ENCODE measurements around the gene SLC7A6.
A peak's percentile ranks its signal among the peaks of the same experiment; 100 is the strongest.

The SLC7A6 gene

DNA sequence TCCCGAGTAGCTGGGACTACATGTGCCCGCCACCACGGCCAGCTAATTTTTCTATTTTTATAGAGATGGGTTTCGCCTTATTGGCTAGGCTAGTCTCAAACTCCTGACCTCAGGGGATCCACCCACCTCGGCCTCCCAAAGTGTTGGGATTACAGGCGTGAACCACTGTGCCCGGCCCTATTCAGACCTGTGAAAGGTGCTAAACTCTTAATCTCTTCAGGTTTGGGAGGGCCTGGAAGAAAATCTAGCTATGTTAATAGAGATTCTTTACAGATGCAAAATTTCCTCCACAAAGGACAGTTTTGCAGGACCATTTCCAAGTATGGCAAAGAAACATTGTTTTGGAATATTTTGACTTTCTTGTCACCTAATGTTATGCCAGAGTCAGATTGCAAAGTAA, 22.2 kb upstream of the SLC7A6 start:
- Histone ChIP-seq H3K4me2 (ENCODE audit: low read length) (no peak overlapping the region), H3K9me3 (ENCODE audit: low read length) (no peaks in the 10 kb centered on the region), H3K4me3 (ENCODE audit: low read depth, low read length, poor library complexity, severe bottlenecking) (no peak overlapping the region), H3K9me2 (ENCODE audit: low read depth, low read length) (no peaks in the 10 kb centered on the region), H4K20me1 (ENCODE audit: insufficient read depth, low read length) (no peaks in the 10 kb centered on the region), H3K36me3 (ENCODE audit: insufficient read depth, low read length) (no peaks in the 10 kb centered on the region), H3K79me2 (ENCODE audit: insufficient read depth, low read length) (no peaks in the 10 kb centered on the region), H3K4me1 (ENCODE audit: insufficient read depth, low read length, severe bottlenecking) (peaks cover 34% of the 10 kb centered on the region), H3K9ac (ENCODE audit: low read length) (no peak overlapping the region), H3K27me3 (ENCODE audit: insufficient read depth, low read length) (no peaks in the 10 kb centered on the region), H3K27ac (ENCODE audit: low read depth, low read length, poor library complexity, severe bottlenecking) (no peak overlapping the region), H2AFZ (ENCODE audit: low read length) (no peak overlapping the region), H3F3A (ENCODE audit: insufficient read depth, low read length) (no peaks in the 10 kb centered on the region)
- no peak for TF ChIP-seq EZH2 (IDR thresholded peaks at IDR 0.05; ENCODE audit: borderline replicate concordance, low read length)
- TF ChIP-seq CTCF (IDR thresholded peaks at IDR 0.05; ENCODE audit: low read length): no peak

GRCh38 chr16:68242926-68243858, 21.1 kb upstream of the SLC7A6 start:
- H3K4me2 ChIP-seq (ENCODE audit: low read length): no peak overlapping the region
- no peak overlapping the region for H3K9ac ChIP-seq (ENCODE audit: low read length)
- H4K20me1 ChIP-seq (ENCODE audit: insufficient read depth, low read length): no peaks in the 10 kb centered on the region
- H3K79me2 ChIP-seq (ENCODE audit: insufficient read depth, low read length): no peaks in the 10 kb centered on the region
- H3K27me3 ChIP-seq (ENCODE audit: insufficient read depth, low read length): no peaks in the 10 kb centered on the region
- peaks cover 40% of the 10 kb centered on the region for H3K4me1 ChIP-seq (ENCODE audit: insufficient read depth, low read length, severe bottlenecking)
- no peaks in the 10 kb centered on the region for H3K9me3 ChIP-seq (ENCODE audit: low read length)
- no peaks in the 10 kb centered on the region for H3F3A ChIP-seq (ENCODE audit: insufficient read depth, low read length)
- no peaks in the 10 kb centered on the region; the same call in 1 of the 2 replicates for H3K36me3 ChIP-seq (ENCODE audit: insufficient read depth, low read length)
- H2AFZ ChIP-seq (ENCODE audit: low read length): no peak overlapping the region
- no peak overlapping the region for H3K4me3 ChIP-seq (ENCODE audit: low read depth, low read length, poor library complexity, severe bottlenecking)
- no peaks in the 10 kb centered on the region for H3K9me2 ChIP-seq (ENCODE audit: low read depth, low read length)
- no peak overlapping the region for H3K27ac ChIP-seq (ENCODE audit: low read depth, low read length, poor library complexity, severe bottlenecking)
- TF ChIP-seq CTCF (IDR thresholded peaks at IDR 0.05; ENCODE audit: low read length) (no peak), EZH2 (IDR thresholded peaks at IDR 0.05; ENCODE audit: borderline replicate concordance, low read length) (no peak)

DNA sequence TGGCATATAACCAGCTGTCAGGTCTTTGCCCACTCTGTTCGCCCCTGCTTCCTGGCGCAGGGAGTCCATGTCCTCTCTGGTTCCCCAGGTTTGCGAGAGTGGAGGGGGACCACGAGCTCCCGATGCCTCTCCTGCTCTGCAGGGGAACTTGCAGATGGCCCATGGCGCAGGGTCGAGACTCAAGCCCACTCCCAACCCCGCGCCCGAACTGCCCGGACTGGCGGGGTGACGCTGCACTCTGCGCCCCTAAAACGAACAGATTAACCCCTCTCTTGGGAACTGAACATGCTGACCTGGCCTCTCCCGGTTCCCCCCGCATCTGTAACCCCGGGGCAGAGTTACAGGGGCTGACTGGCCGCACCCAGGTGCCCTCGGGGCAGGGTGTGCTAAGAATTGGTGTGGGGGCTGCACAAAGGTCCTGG, 19.8 kb upstream of the SLC7A6 start:
- H3K27me3 ChIP-seq (ENCODE audit: insufficient read depth, low read length): no peaks in the 10 kb centered on the region
- H3K9ac ChIP-seq (ENCODE audit: low read length): peak overlapping the region; percentile 87
- H4K20me1 ChIP-seq (ENCODE audit: insufficient read depth, low read length): no peaks in the 10 kb centered on the region
- H3K4me3 ChIP-seq (ENCODE audit: low read depth, low read length, poor library complexity, severe bottlenecking): peak overlapping the region; percentile 88
- peak overlapping the region; percentile 77 for H3K4me2 ChIP-seq (ENCODE audit: low read length)
- H3K27ac ChIP-seq (ENCODE audit: low read depth, low read length, poor library complexity, severe bottlenecking): no peak overlapping the region
- H2AFZ ChIP-seq (ENCODE audit: low read length): no peak overlapping the region
- H3K4me1 ChIP-seq (ENCODE audit: insufficient read depth, low read length, severe bottlenecking): peaks cover 38% of the 10 kb centered on the region
- no peaks in the 10 kb centered on the region for H3K9me2 ChIP-seq (ENCODE audit: low read depth, low read length)
- TF ChIP-seq EZH2 (IDR thresholded peaks at IDR 0.05; ENCODE audit: borderline replicate concordance, low read length) (no peak), CTCF (IDR thresholded peaks at IDR 0.05; ENCODE audit: low read length) (no peak)
- H3K36me3 ChIP-seq (ENCODE audit: insufficient read depth, low read length): peaks cover 11% of the 10 kb centered on the region
- no peaks in the 10 kb centered on the region for H3F3A ChIP-seq (ENCODE audit: insufficient read depth, low read length)
- H3K9me3 ChIP-seq (ENCODE audit: low read length): no peaks in the 10 kb centered on the region
- H3K79me2 ChIP-seq (ENCODE audit: insufficient read depth, low read length): no peaks in the 10 kb centered on the region

All from OCI-LY1 (cell line).